ENCODE results near the gene TNP1. TPM values are rescaled to one million over a fixed set of nuclear protein-coding genes. Genes with fewer than 3 reads are reported as not detected.

TNP1 gene
- total RNA-seq, 1 experiment from 2014 or later, result not detected

DNA sequence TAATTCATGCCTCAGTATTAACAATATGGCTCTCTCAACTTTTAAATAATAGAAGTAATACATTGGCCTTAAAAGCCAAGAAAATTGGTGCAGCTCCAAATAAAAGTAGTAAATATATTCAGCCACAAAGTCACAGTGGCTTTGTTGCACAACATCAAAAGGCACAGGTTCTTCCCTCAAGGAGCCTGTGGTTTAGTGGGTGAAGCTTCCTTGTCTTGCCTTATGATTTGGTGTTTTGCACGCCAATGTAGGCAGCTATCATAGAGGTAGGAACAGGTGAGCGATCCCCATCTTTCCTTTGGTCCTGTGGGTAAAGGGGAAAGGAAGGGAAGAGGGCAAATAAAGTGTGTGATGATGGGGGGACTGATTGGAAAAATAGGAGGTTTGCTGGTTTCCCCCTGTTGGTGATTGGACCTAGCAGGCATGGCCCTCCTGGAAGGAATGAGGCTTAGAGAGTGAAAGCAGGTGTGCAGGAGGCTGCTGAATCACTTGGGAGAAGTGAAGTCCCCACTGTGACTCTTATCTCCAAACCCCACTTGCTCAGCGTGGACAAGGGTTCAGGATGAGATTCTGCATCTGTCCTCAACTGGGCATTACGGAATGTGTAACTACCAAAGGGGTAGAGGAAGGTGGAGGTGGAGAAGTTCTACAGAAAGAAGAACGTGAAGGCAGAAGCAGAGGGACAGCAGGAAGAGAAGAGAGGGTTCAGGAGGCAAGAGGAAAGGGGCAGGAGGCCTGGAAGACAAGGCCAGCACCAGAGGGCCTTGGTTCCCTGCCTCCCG is 20.1 kb upstream of the TNP1 start:
- Mint-ChIP-seq H3K4me1 (no peaks in the 10 kb centered on the region), H3K4me3 (no peak overlapping the region), H3K27ac (no peak overlapping the region; a peak in 1 of 7 replicates), H3K9me3 (peaks cover 0 to 2% of the 10 kb centered on the region in 2 experiments; a peak in 1 of 5 replicates), H3K36me3 (ENCODE audit: insufficient read depth in 1 of 3, low read depth in 3 of 3) (peaks cover 0 to 4% (median 1%) of the 10 kb centered on the region in 3 experiments; a peak in 2 of 7 replicates), H3K27me3 (ENCODE audit: low read depth) (peaks cover 3% of the 10 kb centered on the region)
- WGBS (ENCODE audit: extremely low coverage, insufficient read length, low lambda C conversion rate), result no CpG with 5 or more reads among the region's 6 CpGs
- no peak overlapping the region for H2AFZ ChIP-seq (ENCODE audit: low read length)
- TF ChIP-seq, protein P1, sequence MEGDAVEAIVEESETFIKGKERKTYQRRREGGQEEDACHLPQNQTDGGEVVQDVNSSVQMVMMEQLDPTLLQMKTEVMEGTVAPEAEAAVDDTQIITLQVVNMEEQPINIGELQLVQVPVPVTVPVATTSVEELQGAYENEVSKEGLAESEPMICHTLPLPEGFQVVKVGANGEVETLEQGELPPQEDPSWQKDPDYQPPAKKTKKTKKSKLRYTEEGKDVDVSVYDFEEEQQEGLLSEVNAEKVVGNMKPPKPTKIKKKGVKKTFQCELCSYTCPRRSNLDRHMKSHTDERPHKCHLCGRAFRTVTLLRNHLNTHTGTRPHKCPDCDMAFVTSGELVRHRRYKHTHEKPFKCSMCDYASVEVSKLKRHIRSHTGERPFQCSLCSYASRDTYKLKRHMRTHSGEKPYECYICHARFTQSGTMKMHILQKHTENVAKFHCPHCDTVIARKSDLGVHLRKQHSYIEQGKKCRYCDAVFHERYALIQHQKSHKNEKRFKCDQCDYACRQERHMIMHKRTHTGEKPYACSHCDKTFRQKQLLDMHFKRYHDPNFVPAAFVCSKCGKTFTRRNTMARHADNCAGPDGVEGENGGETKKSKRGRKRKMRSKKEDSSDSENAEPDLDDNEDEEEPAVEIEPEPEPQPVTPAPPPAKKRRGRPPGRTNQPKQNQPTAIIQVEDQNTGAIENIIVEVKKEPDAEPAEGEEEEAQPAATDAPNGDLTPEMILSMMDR (conservative IDR thresholded peaks at IDR 0.05), result no peak
- no peak overlapping the region for H4K91ac ChIP-seq (ENCODE audit: insufficient read length, low read depth, low read length)
- H3K56ac ChIP-seq (ENCODE audit: insufficient read length, low read depth, low read length), result no peak overlapping the region
- no peaks in the 10 kb centered on the region for H3K9me3 ChIP-seq (ENCODE audit: control insufficient read depth, low read depth, low read length)
- no peak for DNase-seq
- no peak overlapping the region for H3K9ac ChIP-seq (ENCODE audit: extremely low read depth, insufficient read length, low read length)
- no peaks in the 10 kb centered on the region for H4K20me1 ChIP-seq (ENCODE audit: control insufficient read depth, insufficient read depth, insufficient read length)
- no peak overlapping the region for H4K5ac ChIP-seq (ENCODE audit: insufficient read length, low read depth, low read length)
- no peak overlapping the region for H2BK20ac ChIP-seq (ENCODE audit: low read depth, low read length, poor library complexity, severe bottlenecking)
- no peak overlapping the region for H2BK15ac ChIP-seq (ENCODE audit: low read depth, low read length)
- no peak overlapping the region for H3T11ph ChIP-seq (ENCODE audit: low read length)
- H3K79me2 ChIP-seq (ENCODE audit: insufficient read depth, low read length), result no peaks in the 10 kb centered on the region
- H3K4me2 ChIP-seq (ENCODE audit: insufficient read depth, insufficient read length, low read length), result no peak overlapping the region
- H3K4me1 ChIP-seq (ENCODE audit: insufficient read depth, low read length), result no peaks in the 10 kb centered on the region
- no peaks in the 10 kb centered on the region for H3K79me1 ChIP-seq (ENCODE audit: insufficient read depth, low read depth, low read length, poor library complexity, severe bottlenecking)
- no peak overlapping the region for H4K8ac ChIP-seq (replicated peaks; ENCODE audit: insufficient read length, low read depth, low read length)
- no peaks in the 10 kb centered on the region for H3K23me2 ChIP-seq (ENCODE audit: insufficient read length, low read depth, low read length, poor library complexity, severe bottlenecking)
- H2AK5ac ChIP-seq (ENCODE audit: insufficient read length, low read length), result no peak overlapping the region
- no peak overlapping the region for H3K18ac ChIP-seq (ENCODE audit: insufficient read length, low read depth, low read length)
- H3K23ac ChIP-seq (ENCODE audit: insufficient read length, low read depth, low read length), result no peak overlapping the region
- no peak overlapping the region for H2BK5ac ChIP-seq (ENCODE audit: insufficient read length, low read length)
- H3K27me3 ChIP-seq (ENCODE audit: insufficient read depth, low read length), result no peaks in the 10 kb centered on the region
- H2BK120ac ChIP-seq (ENCODE audit: low read depth, low read length, poor library complexity, severe bottlenecking), result no peak overlapping the region
- H3K4ac ChIP-seq (ENCODE audit: low read depth, low read length), result no peak overlapping the region
- no peak overlapping the region for H3K14ac ChIP-seq (ENCODE audit: insufficient read depth, low read length)
- no peak overlapping the region for H2BK12ac ChIP-seq (ENCODE audit: insufficient read length, low read depth, low read length)
- no peak overlapping the region for H3K27ac ChIP-seq (ENCODE audit: insufficient read length, low read depth, low read length)

Data from H9 (cell line).